A549 (cell line): ENCODE results near the gene FAM107A. TPM values are rescaled to one million over a fixed set of nuclear protein-coding genes. Genes with fewer than 3 reads are reported as not detected.
A peak's percentile ranks its signal among the peaks of the same experiment; 100 is the strongest.

Source experiments
- ATAC-seq, 2 experiments: fragments of 200-7000 bp in 1 of 2; fragments of >200 bp in 1 of 2; cut with Nextera tagmentation in 1 of 2; cut with Tn5 transposase in 1 of 2; 3 replicates each; pipeline versions ENCODE4 v1.8.0 to v1.9.1; 2018 to 2020; ENCODE audit warnings: mild to moderate bottlenecking in 1 of 2, moderate library complexity in 1 of 2
- CTCF ChIA-PET: fragments of 300-600 bp; sonication (Branson Sonifier 250); formaldehyde crosslinking; extraction: SDS; loops from one replicate; lab custom pipeline; 2021; ENCODE audit warnings: antibody characterized with exemption, inconsistent platforms; lab: Yijun Ruan, JAX
- POLR2A ChIA-PET: fragments of 350-600 bp; formaldehyde crosslinking; extraction: SDS; loops from one replicate; lab custom pipeline; 2021; ENCODE audit warnings: antibody characterized with exemption, inconsistent platforms; lab: Yijun Ruan, JAX
- DNase-seq, 2 experiments: peaks; one replicate each; pipeline versions ENCODE4 v3.0.0 to v3.0.0-alpha.2; 2011 to 2016; ENCODE audit warnings: low read depth in 1 of 2, low spot score in 1 of 2
- FAIRE-seq: peaks from 2 replicates; lab custom pipeline; 2011; peaks lifted over from hg19 to GRCh38; lab: Jason Lieb, UNC
- H3K27ac ChIP-seq, 2 experiments: fragments of >200 bp; sonication (Bioruptor Twin); formaldehyde crosslinking; 3 replicates each; pipeline ENCODE4 v1.5.1; 2016 to 2017
- H3K4me1 ChIP-seq: fragments of >200 bp; sonication (Bioruptor Twin); formaldehyde crosslinking; 3 replicates; pipeline ENCODE4 v1.6.1; 2016
- H3K4me2 ChIP-seq: fragments of >200 bp; sonication (Bioruptor Twin); formaldehyde crosslinking; 3 replicates; pipeline ENCODE4 v1.6.1; 2016
- H3K4me3 ChIP-seq: fragments of >200 bp; sonication (Bioruptor Twin); formaldehyde crosslinking; 3 replicates; pipeline ENCODE4 v1.5.1; 2016
- H3K9me3 ChIP-seq: fragments of >200 bp; sonication (Bioruptor Twin); formaldehyde crosslinking; 3 replicates; pipeline ENCODE4 v1.6.1; 2016
- CBX2 ChIP-seq: fragments of 200-600 bp; sonication (generic); IDR thresholded peaks from 2 replicates; pipeline ENCODE4 v1.6.1; 2016; ENCODE audit warnings: low read depth, mild to moderate bottlenecking, borderline replicate concordance
- EHMT2 ChIP-seq: fragments of 200-600 bp; sonication (generic); IDR thresholded peaks from 2 replicates; pipeline ENCODE4 v1.6.1; 2016; ENCODE audit warnings: antibody characterized with exemption, low read depth, mild to moderate bottlenecking, moderate library complexity
- ESRRA ChIP-seq: fragments of 150-350 bp; IDR thresholded peaks from 2 replicates; pipeline ENCODE4 v1.6.1; 2014; ENCODE audit warnings: mild to moderate bottlenecking, low read length, borderline replicate concordance
- FOSL2 ChIP-seq, 2 experiments: fragments of 450-650 bp in 1 of 2; fragments of >200 bp in 1 of 2; sonication (Bioruptor Twin) in 1 of 2; formaldehyde crosslinking; IDR thresholded peaks; 2 replicates each; pipeline versions ENCODE4 v1.5.0 to v1.6.1; 2016 to 2020; ENCODE audit warnings: mild to moderate bottlenecking in 1 of 2, moderate library complexity in 1 of 2
- HOXA7 ChIP-seq: fragments of 250-450 bp; sonication (Bioruptor Pico); IDR thresholded peaks from 2 replicates; pipeline ENCODE4 v1.5.0; 2020; ENCODE audit warnings: mild to moderate bottlenecking, moderate library complexity
- POLR2AphosphoS2 ChIP-seq: conservative IDR thresholded peaks from 2 replicates; pipeline ENCODE4 v1.6.1; 2012; ENCODE audit warnings: low read length, improper control_type of control experiment, inconsistent platforms
- RCOR1 ChIP-seq: fragments of 150-350 bp; IDR thresholded peaks from 2 replicates; pipeline ENCODE4 v1.6.1; 2014; ENCODE audit warnings: antibody characterized with exemption, low read length, low read depth
- ZC3H11A ChIP-seq: fragments of 450-650 bp; IDR thresholded peaks from 2 replicates; pipeline ENCODE4 v1.6.1; 2014; ENCODE audit warnings: antibody characterized with exemption, mild to moderate bottlenecking
- ZSCAN20 ChIP-seq: fragments of 250-450 bp; sonication (Bioruptor Pico); IDR thresholded peaks from 2 replicates; pipeline ENCODE4 v1.8.0; 2022; ENCODE audit warnings: mild to moderate bottlenecking, moderate library complexity
- WGBS: methylation state at CpG from one replicate; pipeline ENCODE4 v1.1.6; 2017; ENCODE audit errors: missing lambda C conversion rate; 5-methylcytosine and 5-hydroxymethylcytosine counted together
- polyA plus RNA-seq, 4 experiments: library from polyadenylated mRNA; depleted of rRNA in 3 of 4; stranded (reverse); fragments of >200 nt; fragmentation: RNase III in 1 of 4; extraction: RNeasy Plus Mini Kit Qiagen cat#74134 plus additional on column Dnase treatment in 1 of 4; gene quantifications; 2 replicates in 3 of 4; 3 replicates in 1 of 4; pipeline ENCODE4 v1.2.3, GENCODE V29; 2011 to 2017
- TF ChIP-seq, protein P1 (sequence below): fragments of >200 bp; sonication (Bioruptor Twin); formaldehyde crosslinking; IDR thresholded peaks from 3 replicates; pipeline ENCODE4 v1.6.1; 2016
- TF ChIP-seq, protein P2 (sequence below): fragments of 250-450 bp; sonication (Bioruptor Pico); IDR thresholded peaks from 2 replicates; pipeline ENCODE4 v1.5.0; 2021; ENCODE audit warnings: mild to moderate bottlenecking, moderate library complexity, borderline replicate concordance
- TF ChIP-seq, protein P3 (sequence below): fragments of 200-600 bp; sonication (generic); IDR thresholded peaks from 2 replicates; pipeline ENCODE4 v1.6.1; 2016; ENCODE audit warnings: antibody characterized with exemption, mild to moderate bottlenecking, moderate library complexity

The FAM107A gene
- polyA plus RNA-seq, 2 of the 4 experiments (the other 2 are of a cell fraction): 0.04 TPM; not detected in 1

DNA sequence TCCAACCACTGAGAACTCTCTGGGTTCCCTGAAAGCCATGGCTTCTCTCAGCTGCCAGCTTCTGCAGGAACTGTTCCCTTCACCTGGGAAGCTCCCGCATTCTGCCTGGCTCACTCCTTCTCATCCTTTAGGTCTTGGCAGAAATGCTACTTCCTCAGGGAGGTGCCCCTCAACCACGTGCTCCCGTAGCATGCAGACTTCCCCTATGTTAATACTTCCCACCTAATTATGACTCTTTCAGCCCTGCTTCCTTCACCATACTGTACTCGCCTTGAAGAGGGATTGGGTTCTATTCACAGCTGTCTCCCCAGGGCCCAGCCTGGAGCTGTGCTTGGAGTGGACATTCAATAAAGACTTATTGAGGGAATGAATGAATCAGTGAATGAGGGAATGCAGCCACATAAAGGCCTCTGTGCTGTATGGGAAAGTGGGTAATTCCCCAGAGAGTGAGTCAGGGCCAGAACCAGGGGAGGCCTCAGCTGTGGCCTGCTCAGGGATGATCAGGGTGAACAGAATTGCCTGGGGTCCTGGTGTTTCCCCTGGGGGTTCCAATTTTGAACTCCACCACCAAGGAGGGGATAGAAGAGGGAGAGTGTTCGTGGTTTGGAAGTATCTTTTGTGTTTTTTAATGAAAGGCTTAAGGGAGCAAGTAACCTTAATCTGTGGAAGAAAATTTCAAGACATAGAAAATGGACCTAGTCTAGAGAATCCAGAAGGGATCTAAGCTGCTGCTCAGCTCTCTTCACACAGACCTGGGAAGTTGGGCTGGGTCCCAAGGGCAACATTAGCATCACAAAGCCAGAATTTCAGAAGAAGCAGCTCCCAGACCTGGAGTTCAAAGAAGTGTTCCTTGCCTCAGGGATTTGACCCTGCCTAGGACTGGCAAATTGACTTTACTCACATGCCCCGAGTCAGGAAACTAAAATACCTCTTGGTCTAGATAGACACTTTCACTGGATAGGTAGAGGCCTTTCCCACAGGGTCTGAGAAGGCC is 14.6 kb upstream of the FAM107A start:
- ChIA-PET POLR2A (no interaction called here), CTCF (interaction anchor here (1.0 to 1.1 kb wide), 2 partner anchors 25 to 39 kb away, joined by 3 to 4 read pairs; no protein-coding TSS in a partner anchor)
- no peak for FAIRE-seq
- H3K4me3 ChIP-seq: no peak overlapping the region
- H3K4me2 ChIP-seq: no peak overlapping the region
- no peaks in the 10 kb centered on the region for H3K9me3 ChIP-seq
- no peaks in the 10 kb centered on the region for H3K4me1 ChIP-seq
- TF ChIP-seq, protein P1, sequence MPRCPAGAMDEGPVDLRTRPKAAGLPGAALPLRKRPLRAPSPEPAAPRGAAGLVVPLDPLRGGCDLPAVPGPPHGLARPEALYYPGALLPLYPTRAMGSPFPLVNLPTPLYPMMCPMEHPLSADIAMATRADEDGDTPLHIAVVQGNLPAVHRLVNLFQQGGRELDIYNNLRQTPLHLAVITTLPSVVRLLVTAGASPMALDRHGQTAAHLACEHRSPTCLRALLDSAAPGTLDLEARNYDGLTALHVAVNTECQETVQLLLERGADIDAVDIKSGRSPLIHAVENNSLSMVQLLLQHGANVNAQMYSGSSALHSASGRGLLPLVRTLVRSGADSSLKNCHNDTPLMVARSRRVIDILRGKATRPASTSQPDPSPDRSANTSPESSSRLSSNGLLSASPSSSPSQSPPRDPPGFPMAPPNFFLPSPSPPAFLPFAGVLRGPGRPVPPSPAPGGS: no peak
- TF ChIP-seq RCOR1 (no peak), ESRRA (no peak), POLR2AphosphoS2 (no peak), FOSL2 (IDR thresholded peaks at IDR 0.05) (no peak), FOSL2 (CRISPR knock-in tag; IDR thresholded peaks at IDR 0.05) (no peak), HOXA7 (CRISPR knock-in tag) (no peak), ZSCAN20 (CRISPR knock-in tag) (no peak)
- no peak for ATAC-seq
- DNase-seq: no peak
- no peak overlapping the region for H3K27ac ChIP-seq
- WGBS: 42% methylated on average over 6 of the region's 6 CpGs

DNA sequence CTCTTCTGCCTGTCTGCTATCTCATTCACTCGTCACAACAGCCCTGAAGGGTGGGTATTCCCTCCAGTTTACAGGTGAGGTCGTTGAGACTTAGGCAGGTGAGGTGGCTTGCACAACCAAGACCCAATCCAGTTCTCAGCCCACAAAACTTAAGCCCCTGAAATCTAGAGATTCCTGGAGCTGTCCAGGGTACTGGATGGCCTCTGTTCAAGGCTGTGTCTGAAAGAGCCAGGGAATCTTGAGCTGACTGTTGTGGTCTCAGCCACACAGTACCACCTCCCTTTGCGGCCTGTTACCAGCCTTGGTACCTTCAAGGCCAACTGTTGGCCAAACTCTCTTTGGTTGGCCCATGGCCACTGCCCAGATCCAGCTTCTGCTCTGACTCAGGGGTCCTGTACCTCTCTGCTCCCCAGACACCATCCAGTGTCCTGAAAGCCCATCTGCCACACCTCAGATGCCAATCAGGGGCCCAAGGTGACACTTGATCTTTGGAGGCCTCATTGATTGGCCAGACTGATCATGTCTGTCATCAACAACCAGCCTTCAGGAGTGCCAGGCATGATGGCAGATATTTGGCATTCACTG is 10.9 kb upstream of the FAM107A start:
- H3K4me1 ChIP-seq: 0 out of 3 replicates have a peak, but pooled peaks cover 5% of the 10 kb centered on the region
- H3K27ac ChIP-seq: no peak overlapping the region
- ATAC-seq: no peak
- ChIA-PET CTCF (interaction anchor here (0.7 to 2.3 kb wide), 4 partner anchors 20 to 42 kb away, joined by 3 to 9 read pairs (median 4); no protein-coding TSS in a partner anchor), POLR2A (no interaction called here)
- H3K4me3 ChIP-seq: no peak overlapping the region
- H3K4me2 ChIP-seq: no peak overlapping the region
- DNase-seq: no peak
- no peak for FAIRE-seq
- H3K9me3 ChIP-seq: no peaks in the 10 kb centered on the region
- TF ChIP-seq ZC3H11A (no peak), CBX2 (no peak), ESRRA (no peak), EHMT2 (peak; percentile 80)
- TF ChIP-seq, protein P2, sequence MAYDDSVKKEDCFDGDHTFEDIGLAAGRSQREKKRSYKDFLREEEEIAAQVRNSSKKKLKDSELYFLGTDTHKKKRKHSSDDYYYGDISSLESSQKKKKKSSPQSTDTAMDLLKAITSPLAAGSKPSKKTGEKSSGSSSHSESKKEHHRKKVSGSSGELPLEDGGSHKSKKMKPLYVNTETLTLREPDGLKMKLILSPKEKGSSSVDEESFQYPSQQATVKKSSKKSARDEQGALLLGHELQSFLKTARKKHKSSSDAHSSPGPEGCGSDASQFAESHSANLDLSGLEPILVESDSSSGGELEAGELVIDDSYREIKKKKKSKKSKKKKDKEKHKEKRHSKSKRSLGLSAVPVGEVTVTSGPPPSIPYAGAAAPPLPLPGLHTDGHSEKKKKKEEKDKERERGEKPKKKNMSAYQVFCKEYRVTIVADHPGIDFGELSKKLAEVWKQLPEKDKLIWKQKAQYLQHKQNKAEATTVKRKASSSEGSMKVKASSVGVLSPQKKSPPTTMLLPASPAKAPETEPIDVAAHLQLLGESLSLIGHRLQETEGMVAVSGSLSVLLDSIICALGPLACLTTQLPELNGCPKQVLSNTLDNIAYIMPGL (CRISPR knock-in tag): no peak
- TF ChIP-seq, protein P3, sequence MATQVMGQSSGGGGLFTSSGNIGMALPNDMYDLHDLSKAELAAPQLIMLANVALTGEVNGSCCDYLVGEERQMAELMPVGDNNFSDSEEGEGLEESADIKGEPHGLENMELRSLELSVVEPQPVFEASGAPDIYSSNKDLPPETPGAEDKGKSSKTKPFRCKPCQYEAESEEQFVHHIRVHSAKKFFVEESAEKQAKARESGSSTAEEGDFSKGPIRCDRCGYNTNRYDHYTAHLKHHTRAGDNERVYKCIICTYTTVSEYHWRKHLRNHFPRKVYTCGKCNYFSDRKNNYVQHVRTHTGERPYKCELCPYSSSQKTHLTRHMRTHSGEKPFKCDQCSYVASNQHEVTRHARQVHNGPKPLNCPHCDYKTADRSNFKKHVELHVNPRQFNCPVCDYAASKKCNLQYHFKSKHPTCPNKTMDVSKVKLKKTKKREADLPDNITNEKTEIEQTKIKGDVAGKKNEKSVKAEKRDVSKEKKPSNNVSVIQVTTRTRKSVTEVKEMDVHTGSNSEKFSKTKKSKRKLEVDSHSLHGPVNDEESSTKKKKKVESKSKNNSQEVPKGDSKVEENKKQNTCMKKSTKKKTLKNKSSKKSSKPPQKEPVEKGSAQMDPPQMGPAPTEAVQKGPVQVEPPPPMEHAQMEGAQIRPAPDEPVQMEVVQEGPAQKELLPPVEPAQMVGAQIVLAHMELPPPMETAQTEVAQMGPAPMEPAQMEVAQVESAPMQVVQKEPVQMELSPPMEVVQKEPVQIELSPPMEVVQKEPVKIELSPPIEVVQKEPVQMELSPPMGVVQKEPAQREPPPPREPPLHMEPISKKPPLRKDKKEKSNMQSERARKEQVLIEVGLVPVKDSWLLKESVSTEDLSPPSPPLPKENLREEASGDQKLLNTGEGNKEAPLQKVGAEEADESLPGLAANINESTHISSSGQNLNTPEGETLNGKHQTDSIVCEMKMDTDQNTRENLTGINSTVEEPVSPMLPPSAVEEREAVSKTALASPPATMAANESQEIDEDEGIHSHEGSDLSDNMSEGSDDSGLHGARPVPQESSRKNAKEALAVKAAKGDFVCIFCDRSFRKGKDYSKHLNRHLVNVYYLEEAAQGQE: peak; percentile 92
- 30% methylated on average over 3 of the region's 3 CpGs for WGBS
